HEK293 (cell line): Measurements from ENCODE around the gene CADM4.

Experiments
- CTCF ChIA-PET: fragments of 350-600 bp; formaldehyde crosslinking; extraction: SDS; loops from one replicate; lab custom pipeline; 2021; ENCODE audit warnings: antibody characterized with exemption; lab: Yijun Ruan, JAX
- POLR2A ChIA-PET: fragments of 300-600 bp; formaldehyde crosslinking; extraction: SDS; loops from one replicate; lab custom pipeline; 2020; ENCODE audit warnings: antibody characterized with exemption, inconsistent platforms; lab: Yijun Ruan, JAX
- H3K27ac ChIP-seq: fragments of 200-500 bp; sonication (Bioruptor generic); 2 replicates; pipeline ENCODE4 v1.5.1; 2014; ENCODE audit warnings: low read depth, low read length, control low read depth, inconsistent platforms; ENCODE audit errors: extremely low read depth
- H3K36me3 ChIP-seq, 2 experiments: fragments of 200-500 bp in 1 of 2; sonication (Bioruptor generic) in 1 of 2; 1 replicate in 1 of 2; 2 replicates in 1 of 2; pipeline ENCODE4 v1.5.1; 2014 to 2017; ENCODE audit warnings: inconsistent platforms in 2 of 2, low read length in 2 of 2; ENCODE audit not compliant: control insufficient read depth in 2 of 2, insufficient read depth in 1 of 2
- H3K4me1 ChIP-seq: fragments of 200-500 bp; sonication (Bioruptor generic); 2 replicates; pipeline ENCODE4 v1.5.1; 2014; ENCODE audit warnings: mild to moderate bottlenecking, low read length, inconsistent platforms; ENCODE audit not compliant: control insufficient read depth, insufficient read depth
- H3K4me3 ChIP-seq: 2 replicates; pipeline ENCODE4 v1.5.1; 2011; ENCODE audit warnings: low read depth, mild to moderate bottlenecking, control low read depth, low read length, moderate library complexity
- H3K9me3 ChIP-seq: fragments of 200-500 bp; sonication (Bioruptor generic); 2 replicates; pipeline ENCODE4 v1.5.1; 2014; ENCODE audit warnings: low read depth, low read length, inconsistent platforms; ENCODE audit not compliant: control insufficient read depth, insufficient read depth
- ATF2 ChIP-seq: fragments of 450-650 bp; formaldehyde crosslinking; IDR thresholded peaks from 2 replicates; pipeline ENCODE4 v1.5.1; 2016; ENCODE audit warnings: missing biosample characterization, missing genetic modification characterization, low read depth
- EGR2 ChIP-seq: fragments of 450-650 bp; formaldehyde crosslinking; IDR thresholded peaks from 2 replicates; pipeline ENCODE4 v1.5.1; 2016; ENCODE audit warnings: low read depth, missing biosample characterization, missing genetic modification characterization
- FEZF1 ChIP-seq: fragments of 450-650 bp; formaldehyde crosslinking; IDR thresholded peaks from 2 replicates; pipeline ENCODE4 v1.5.1; 2016; ENCODE audit warnings: missing biosample characterization, missing genetic modification characterization
- GLIS2 ChIP-seq: fragments of 450-650 bp; formaldehyde crosslinking; IDR thresholded peaks from 2 replicates; pipeline ENCODE4 v1.5.1; 2016; ENCODE audit warnings: missing biosample characterization, missing genetic modification characterization
- KLF9 ChIP-seq: fragments of 450-650 bp; formaldehyde crosslinking; IDR thresholded peaks from 2 replicates; pipeline ENCODE4 v1.5.1; 2016; ENCODE audit warnings: missing biosample characterization, missing genetic modification characterization, low read depth
- MZF1 ChIP-seq: fragments of 450-650 bp; formaldehyde crosslinking; IDR thresholded peaks from 2 replicates; pipeline ENCODE4 v1.5.1; 2017; ENCODE audit warnings: missing biosample characterization, missing genetic modification characterization, borderline replicate concordance
- PATZ1 ChIP-seq: fragments of 450-650 bp; formaldehyde crosslinking; IDR thresholded peaks from 2 replicates; pipeline ENCODE4 v1.5.1; 2016; ENCODE audit warnings: missing biosample characterization, missing genetic modification characterization
- PRDM6 ChIP-seq: fragments of 450-650 bp; formaldehyde crosslinking; IDR thresholded peaks from 2 replicates; pipeline ENCODE4 v1.5.1; 2017; ENCODE audit warnings: missing biosample characterization, missing genetic modification characterization
- RBAK ChIP-seq: fragments of 450-650 bp; formaldehyde crosslinking; IDR thresholded peaks from 2 replicates; pipeline ENCODE4 v1.5.1; 2016; ENCODE audit warnings: missing biosample characterization, missing genetic modification characterization
- ZBTB26 ChIP-seq: fragments of 450-650 bp; formaldehyde crosslinking; optimal IDR thresholded peaks from 2 replicates; pipeline ENCODE3; 2016; ENCODE audit warnings: missing biosample characterization, mild to moderate bottlenecking, missing genetic modification characterization
- ZBTB44 ChIP-seq: fragments of 450-650 bp; IDR thresholded peaks from 2 replicates; pipeline ENCODE4 v1.5.1; 2018; ENCODE audit warnings: missing biosample characterization, mild to moderate bottlenecking, missing genetic modification characterization
- ZBTB48 ChIP-seq: fragments of 450-650 bp; formaldehyde crosslinking; IDR thresholded peaks from 2 replicates; pipeline ENCODE4 v1.5.1; 2016; ENCODE audit warnings: missing biosample characterization, missing genetic modification characterization
- ZFP69B ChIP-seq: fragments of 450-650 bp; formaldehyde crosslinking; IDR thresholded peaks from 2 replicates; pipeline ENCODE4 v1.5.1; 2016; ENCODE audit warnings: missing biosample characterization, missing genetic modification characterization
- ZNF10 ChIP-seq: fragments of 450-650 bp; formaldehyde crosslinking; IDR thresholded peaks from 2 replicates; pipeline ENCODE4 v1.5.1; 2017; ENCODE audit warnings: missing biosample characterization, missing genetic modification characterization
- ZNF112 ChIP-seq: fragments of 450-650 bp; formaldehyde crosslinking; IDR thresholded peaks from 2 replicates; pipeline ENCODE4 v1.5.0; 2017; ENCODE audit warnings: missing biosample characterization, missing genetic modification characterization
- ZNF26 ChIP-seq: fragments of 450-650 bp; formaldehyde crosslinking; IDR thresholded peaks from 2 replicates; pipeline ENCODE4 v1.5.1; 2016; ENCODE audit warnings: missing biosample characterization, missing genetic modification characterization
- ZNF398 ChIP-seq: fragments of 450-650 bp; formaldehyde crosslinking; IDR thresholded peaks from 2 replicates; pipeline ENCODE4 v1.5.1; 2017; ENCODE audit warnings: missing biosample characterization, missing genetic modification characterization
- ZNF560 ChIP-seq: fragments of 450-650 bp; formaldehyde crosslinking; IDR thresholded peaks from 2 replicates; pipeline ENCODE4 v1.5.1; 2017; ENCODE audit warnings: missing biosample characterization, missing genetic modification characterization, borderline replicate concordance
- ZNF629 ChIP-seq: fragments of 450-650 bp; formaldehyde crosslinking; IDR thresholded peaks from 2 replicates; pipeline ENCODE4 v1.5.1; 2017; ENCODE audit warnings: missing biosample characterization, missing genetic modification characterization
- ZNF76 ChIP-seq: fragments of 450-650 bp; formaldehyde crosslinking; IDR thresholded peaks from 2 replicates; pipeline ENCODE4; 2016; ENCODE audit warnings: low read depth, missing biosample characterization, missing genetic modification characterization, borderline replicate concordance

The CADM4 gene

GRCh38 chr19:43595999-43596841 is 43.4 kb downstream of the CADM4 start, which contains the start of the genes IRGQ and ZNF576:
IRGQ (minus strand) TSS chr19:43596134; CDS start chr19:43595338, 796 bp downstream.
ZNF576 (plus strand) TSS chr19:43596595; CDS start chr19:43597109, 514 bp downstream.
- ChIA-PET POLR2A (interaction anchor here (0.6 to 4.1 kb wide), 40 partner anchors 9 to 616 kb away, joined by 3 to 49 read pairs (median 4); partner anchors contain the start of genes PHLDB3, PINLYP, SMG9 and XRCC1), CTCF (interaction anchor here (0.6 to 6.1 kb wide), 25 partner anchors 10 to 215 kb away, joined by 3 to 91 read pairs (median 5); partner anchors contain the start of gene XRCC1)
- Histone ChIP-seq H3K36me3 (peaks cover 52 to 69% of the 10 kb centered on the region in 2 experiments), H3K9me3 (no peaks in the 10 kb centered on the region), H3K27ac (peak within 1 kb of the TSS; percentile 95), H3K4me1 (peaks cover 24% of the 10 kb centered on the region), H3K4me3 (peak within 1 kb of the TSS; percentile 54)
- TF ChIP-seq ZNF560 (tag by site-specific recombination) (no peak), ZBTB48 (tag by site-specific recombination) (peak; percentile 81), ZBTB26 (tag by site-specific recombination) (peak; percentile 57), FEZF1 (no peak), KLF9 (peak; percentile 100), RBAK (0 out of 2 replicates have a peak, but pooled peaks have one; percentile 47), MZF1 (tag by site-specific recombination) (0 out of 2 replicates have a peak, but pooled peaks have one; percentile 18), ZNF629 (tag by site-specific recombination) (peak; percentile 97), ZNF398 (tag by site-specific recombination) (no peak), ZNF10 (peak; percentile 48; the same call in 1 of the 2 replicates), EGR2 (tag by site-specific recombination) (peak; percentile 98), GLIS2 (tag by site-specific recombination) (peak; percentile 93), ZFP69B (tag by site-specific recombination) (peak; percentile 76), PATZ1 (tag by site-specific recombination) (peak; percentile 87), PRDM6 (tag by site-specific recombination) (no peak; the same call in 1 of the 2 replicates), ZNF26 (tag by site-specific recombination) (no peak), ATF2 (tag by site-specific recombination) (peak; percentile 99), ZNF76 (tag by site-specific recombination) (peak; percentile 91), ZNF112 (tag by site-specific recombination) (no peak), ZBTB44 (tag by site-specific recombination) (peak; percentile 85)
